Activated naive CD4-positive, alpha-beta T cell treated with anti-CD3 and anti-CD28 coated beads, Interleukin-2, amount 50 U/mL, for 16 hours (primary cell): ENCODE measurements around the gene GIMAP8.
"Not testable (repeated sequence)": the region's sequence is repeated elsewhere in the genome, so short reads cannot be mapped to it uniquely, and the experiment has no call there.

Experiments used
- DNase-seq: peaks from one replicate; pipeline ENCODE4 v3.0.0-alpha.2; 2020

The GIMAP8 gene

DNA sequence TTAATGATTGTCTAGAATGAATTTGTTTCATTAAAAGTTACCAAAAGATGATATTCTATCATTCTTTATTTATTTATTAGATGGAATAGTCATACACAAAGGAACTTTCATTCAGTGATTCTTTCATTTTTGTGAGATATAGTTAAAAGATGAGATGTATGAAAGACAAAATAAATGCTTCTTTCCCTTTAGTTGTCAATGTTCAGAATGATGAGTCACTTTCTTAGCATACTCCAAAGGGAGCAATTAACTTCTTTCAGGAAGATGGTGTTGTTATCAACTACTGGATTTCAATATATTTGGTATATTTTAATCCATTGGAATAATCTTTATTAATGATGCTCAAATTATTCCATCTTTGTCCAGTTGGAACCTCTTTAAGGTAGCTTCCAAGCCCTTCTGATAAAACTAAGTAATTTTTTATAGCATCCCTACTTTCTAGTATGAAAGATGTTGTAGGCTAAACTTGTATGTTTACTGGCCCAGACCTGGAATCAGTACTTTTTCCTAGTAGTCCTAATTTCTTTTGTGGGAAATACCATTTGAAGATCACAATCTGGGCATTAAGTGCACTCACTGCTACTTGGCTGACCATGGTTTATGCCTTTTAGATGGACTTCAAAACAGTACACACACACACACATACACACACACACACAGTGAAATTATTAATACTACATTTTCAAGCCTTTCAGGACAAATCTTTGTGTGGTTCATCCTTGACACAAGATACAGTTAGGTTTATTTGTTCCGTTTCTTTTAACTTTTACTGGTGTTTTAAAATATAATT, 66.7 kb downstream of the GIMAP8 start:
- no peak for DNase-seq

DNA sequence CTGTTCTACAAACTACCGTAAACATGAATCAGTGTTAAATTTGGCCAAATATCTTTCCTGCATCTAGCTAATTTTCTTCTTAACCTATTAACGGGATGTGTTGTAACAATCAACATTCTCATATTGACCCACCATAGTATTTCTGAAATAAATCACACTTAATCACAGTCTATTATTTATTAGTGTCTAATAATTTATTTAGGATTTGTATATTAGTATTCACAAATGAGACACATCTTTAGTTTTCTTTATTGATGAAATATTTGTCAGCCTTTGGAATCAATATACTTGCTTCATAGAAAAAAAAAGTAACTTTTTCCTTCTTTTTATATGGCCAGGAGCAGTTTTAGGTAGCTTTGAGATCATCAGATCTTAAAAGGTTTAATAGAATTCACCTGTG, 68.9 kb downstream of the GIMAP8 start:
- DNase-seq = no peak

DNA sequence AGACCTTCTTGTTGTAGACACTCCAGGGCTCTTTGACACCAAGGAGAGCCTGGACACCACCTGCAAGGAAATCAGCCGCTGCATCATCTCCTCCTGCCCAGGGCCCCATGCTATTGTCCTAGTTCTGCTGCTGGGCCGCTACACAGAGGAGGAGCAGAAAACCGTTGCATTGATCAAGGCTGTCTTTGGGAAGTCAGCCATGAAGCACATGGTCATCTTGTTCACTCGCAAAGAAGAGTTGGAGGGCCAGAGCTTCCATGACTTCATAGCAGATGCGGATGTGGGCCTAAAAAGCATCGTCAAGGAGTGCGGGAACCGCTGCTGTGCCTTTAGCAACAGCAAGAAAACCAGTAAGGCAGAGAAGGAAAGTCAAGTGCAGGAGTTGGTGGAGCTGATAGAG, 69.7 kb downstream of the GIMAP8 start:
- DNase-seq = no peak

DNA sequence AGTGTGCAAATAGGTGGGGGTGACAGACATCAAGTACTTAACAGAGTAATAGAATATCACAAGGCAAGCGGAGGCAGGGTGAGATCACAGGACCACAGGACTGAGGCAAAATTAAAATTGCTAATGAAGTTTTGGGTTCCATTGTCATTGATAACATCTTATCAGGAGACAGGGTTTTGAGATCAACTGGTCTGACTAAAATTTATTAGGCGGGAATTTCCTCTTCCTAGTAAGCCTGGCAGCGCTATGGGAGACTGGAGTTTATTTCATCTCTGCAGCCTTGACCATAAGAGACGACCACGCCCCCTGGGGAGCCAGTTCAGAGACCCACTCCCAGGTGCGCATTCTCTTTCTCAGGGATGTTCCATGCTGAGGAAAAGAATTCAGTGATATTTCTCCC, 72.5 kb downstream of the GIMAP8 start:
- DNase-seq = not testable (repeated sequence)

DNA sequence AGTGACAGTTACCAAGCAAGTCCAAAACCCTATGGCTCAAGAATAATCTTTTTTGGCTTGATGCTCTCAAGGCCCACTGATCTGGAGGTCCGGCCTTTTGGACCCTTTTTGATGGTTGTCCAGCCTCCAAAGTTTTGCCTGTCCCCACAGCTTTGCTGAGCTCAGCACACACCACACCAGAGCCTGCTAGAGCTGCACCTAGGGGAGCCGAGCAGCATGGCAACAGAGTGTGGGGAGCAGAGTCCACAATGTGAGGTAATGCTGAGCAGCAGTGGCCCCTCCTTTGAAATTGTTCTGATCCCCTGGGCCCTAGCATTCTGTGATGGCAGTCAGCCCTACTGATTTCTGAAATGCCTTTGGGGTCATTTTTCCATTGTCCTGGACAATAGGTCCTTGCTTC, 73.6 kb downstream of the GIMAP8 start:
- DNase-seq = no peak
